Measurements from ENCODE around the gene NCOA1. TPM values are rescaled to one million over a fixed set of nuclear protein-coding genes. Genes with fewer than 3 reads are reported as not detected.

The NCOA1 gene
- total RNA-seq: 6.5 and 9.9 TPM in 2 replicates

DNA sequence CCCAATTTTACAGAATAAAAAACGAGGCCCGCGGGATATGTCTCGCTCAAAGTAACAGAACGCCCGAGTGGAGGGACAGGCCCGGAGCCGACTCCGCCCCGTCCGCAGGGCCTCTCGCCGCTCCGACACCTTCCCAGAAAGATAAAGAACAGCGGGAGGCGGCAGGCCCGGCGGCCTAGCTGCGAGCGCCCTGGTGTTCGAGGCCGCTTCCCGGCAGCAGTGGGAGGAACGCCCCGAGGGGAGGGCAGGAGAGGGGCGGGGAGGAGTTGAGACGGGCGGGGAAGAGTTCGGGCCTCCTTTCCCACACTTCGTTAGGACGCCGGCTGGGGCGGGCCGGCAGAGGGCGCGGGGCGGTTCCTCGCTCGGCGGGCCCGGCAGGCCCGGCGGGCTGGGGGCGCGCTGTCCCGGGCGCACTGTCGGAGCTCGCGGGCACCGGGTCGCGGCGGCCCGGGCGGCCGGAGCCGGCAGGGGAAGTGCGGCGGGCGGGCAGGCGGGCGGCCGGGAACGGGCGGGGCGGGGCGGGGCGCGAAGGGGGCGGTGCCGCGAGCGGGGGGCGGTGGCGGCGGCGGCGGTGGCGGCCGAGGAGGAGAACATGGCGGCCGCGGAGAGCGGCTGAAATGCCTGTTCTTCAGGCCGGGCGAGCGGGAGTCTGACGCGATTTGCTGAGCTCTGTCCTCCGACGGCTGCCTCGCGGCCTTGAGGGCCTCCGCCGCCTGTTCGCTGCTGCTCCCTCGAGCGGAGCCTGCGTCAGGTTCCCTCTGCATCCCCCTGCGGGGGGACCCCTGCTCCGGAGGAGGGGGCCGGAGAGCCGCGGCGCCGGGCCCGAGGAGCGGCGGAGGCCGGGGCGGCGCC, at the start of gene NCOA1:
Gene NCOA1, plus strand, starts transcription at position 565 of the 852 bp plus-strand sequence. CDS start 167,424 bp downstream, outside the sequence.

DNA sequence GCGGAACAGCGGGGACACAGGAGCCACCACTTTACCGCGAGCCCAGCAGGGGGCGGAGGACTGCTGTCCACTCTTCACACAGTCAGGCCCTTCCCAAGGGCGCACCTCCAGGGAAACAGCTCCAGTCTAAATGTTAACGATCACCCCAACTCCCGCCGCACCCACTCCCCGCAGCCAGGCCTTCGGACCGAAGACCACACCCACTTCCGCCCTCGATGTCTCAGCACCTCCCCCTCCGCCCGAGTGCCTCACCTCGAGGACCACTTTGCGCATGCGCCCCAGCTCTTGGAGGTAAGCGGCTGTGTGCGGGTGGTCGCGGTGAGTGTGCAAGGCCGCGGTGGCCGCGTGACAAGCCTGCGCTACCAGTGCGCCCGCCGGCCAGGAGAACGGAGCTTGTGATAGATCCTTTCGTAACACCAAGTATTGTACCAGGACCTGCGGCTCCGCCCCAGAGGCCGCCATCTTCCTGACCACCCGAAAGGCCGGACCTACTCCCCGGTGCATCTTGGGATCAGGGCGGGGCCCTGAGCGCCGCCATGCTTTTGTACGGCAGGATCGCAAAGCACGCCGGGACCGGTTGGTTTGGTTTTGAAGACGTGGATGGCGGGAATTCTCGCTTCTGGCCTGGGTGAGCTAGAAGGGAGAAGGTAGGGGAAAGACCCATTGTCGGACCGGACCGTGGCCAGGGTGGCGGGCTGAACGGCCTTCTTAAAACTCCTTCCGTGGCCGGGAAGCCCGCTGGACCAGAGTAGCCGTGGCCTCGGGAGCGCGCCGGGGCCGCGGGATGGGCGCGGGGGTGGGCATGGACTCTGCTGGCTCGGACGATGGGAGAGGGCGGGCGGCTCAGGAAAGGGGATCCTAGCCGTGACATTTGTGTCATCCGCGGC, 302.1 kb downstream of the NCOA1 start, which contains the start of the genes CENPO and PTRHD1:
Gene CENPO, plus strand, starts transcription at position 552 of the 887 bp plus-strand sequence. CDS start 495 bp downstream, outside the sequence.
Gene PTRHD1, minus strand, starts transcription at position 518 of the 887 bp plus-strand sequence. Its CDS starts 14 bp downstream, at position 504.

Other genes with a start within 250 kb of the NCOA1 start
- gene ITSN2, start 130.7 kb upstream of the NCOA1 start, total RNA-seq: 19.9 and 22.0 TPM in 2 replicates